ENCODE measurements around the gene FILIP1.

DNA sequence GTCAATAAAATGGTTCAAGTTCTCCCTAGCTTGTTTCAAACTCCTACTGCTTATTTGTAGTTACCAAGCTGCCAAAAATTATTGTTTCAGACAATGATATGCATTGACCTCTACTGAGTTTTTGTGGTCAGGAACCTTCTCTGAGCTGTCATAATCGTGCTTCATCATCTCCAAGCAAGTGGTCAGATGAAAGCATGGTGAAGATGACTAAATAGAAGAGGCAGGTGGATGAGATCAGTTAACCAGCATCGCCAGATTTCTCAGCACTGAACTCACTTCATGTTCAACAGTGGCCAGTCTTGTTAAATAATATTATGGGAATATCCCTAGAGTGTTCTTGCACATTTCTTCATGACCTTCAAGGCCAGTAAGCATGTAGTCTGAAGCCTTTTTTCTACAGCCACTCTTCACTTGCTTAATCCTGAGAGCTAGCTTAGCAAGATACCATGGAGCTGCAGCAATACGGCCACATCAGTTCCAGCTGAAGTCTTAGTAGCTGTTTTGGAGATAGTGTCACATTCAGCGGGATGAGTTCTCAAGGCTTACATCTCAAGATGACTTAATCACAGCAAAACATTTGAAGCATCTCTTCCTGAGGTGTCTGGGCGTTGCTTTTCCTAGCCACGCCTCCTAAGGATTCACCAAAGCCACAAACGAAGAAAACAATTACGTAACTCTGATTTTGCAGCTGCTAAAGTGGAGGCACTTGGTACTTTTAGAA is 107.4 kb downstream of the FILIP1 start:
- TF ChIP-seq POLR2AphosphoS5 (IDR thresholded peaks at IDR 0.05) (no peak), POLR2A (IDR thresholded peaks at IDR 0.05) (no peak)
- TF ChIP-seq, protein P1, sequence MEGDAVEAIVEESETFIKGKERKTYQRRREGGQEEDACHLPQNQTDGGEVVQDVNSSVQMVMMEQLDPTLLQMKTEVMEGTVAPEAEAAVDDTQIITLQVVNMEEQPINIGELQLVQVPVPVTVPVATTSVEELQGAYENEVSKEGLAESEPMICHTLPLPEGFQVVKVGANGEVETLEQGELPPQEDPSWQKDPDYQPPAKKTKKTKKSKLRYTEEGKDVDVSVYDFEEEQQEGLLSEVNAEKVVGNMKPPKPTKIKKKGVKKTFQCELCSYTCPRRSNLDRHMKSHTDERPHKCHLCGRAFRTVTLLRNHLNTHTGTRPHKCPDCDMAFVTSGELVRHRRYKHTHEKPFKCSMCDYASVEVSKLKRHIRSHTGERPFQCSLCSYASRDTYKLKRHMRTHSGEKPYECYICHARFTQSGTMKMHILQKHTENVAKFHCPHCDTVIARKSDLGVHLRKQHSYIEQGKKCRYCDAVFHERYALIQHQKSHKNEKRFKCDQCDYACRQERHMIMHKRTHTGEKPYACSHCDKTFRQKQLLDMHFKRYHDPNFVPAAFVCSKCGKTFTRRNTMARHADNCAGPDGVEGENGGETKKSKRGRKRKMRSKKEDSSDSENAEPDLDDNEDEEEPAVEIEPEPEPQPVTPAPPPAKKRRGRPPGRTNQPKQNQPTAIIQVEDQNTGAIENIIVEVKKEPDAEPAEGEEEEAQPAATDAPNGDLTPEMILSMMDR (IDR thresholded peaks at IDR 0.05), result no peak

All from upper lobe of left lung (tissue), 4 donors.